ENCODE data around the gene TANGO6. TPM values are rescaled to one million over a fixed set of nuclear protein-coding genes. Genes with fewer than 3 reads are reported as not detected.

Gene TANGO6
- total RNA-seq, 6 experiments from 2014 or later = 10.9 to 15.5 (median 14.2) TPM

DNA sequence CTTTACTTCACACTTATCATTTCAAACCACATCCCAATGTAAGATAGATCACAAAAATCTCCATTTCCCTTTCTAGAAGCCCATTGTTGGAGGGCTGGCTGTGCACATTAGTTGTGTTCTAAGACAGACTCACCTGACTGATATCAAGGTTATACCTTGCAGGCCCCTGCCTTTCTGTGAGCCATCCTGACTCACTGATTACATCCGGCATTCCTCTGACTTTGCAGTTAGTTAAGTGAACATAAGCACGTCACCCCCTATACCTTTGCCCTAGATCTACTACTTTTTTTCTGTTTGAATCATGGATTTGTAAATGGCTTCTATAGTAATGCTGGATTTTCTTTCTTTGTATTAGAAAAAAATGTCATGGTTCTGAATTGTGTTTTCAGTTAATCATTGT lies 78.3 kb downstream of the TANGO6 start:
- no peaks in the 10 kb centered on the region for H3K27me3 ChIP-seq
- DNase-seq (no peak), ATAC-seq (peak in 1 of 4 donors; percentile 65)
- H3K36me3 ChIP-seq = peaks cover 0 to 11% (median 0%) of the 10 kb centered on the region in 4 donors
- H3K4me1 ChIP-seq = peaks cover 0 to 27% (median 12%) of the 10 kb centered on the region in 4 donors
- H3K4me3 ChIP-seq = no peak overlapping the region
- no peak overlapping the region for H3K27ac ChIP-seq
- WGBS (ENCODE audit: insufficient coverage, low coverage, low lambda C conversion rate, missing lambda C conversion rate) = 70% methylated on average over 2 of the region's 2 CpGs
- TF ChIP-seq POLR2A (IDR thresholded peaks at IDR 0.05) = no peak
- TF ChIP-seq, protein P1, sequence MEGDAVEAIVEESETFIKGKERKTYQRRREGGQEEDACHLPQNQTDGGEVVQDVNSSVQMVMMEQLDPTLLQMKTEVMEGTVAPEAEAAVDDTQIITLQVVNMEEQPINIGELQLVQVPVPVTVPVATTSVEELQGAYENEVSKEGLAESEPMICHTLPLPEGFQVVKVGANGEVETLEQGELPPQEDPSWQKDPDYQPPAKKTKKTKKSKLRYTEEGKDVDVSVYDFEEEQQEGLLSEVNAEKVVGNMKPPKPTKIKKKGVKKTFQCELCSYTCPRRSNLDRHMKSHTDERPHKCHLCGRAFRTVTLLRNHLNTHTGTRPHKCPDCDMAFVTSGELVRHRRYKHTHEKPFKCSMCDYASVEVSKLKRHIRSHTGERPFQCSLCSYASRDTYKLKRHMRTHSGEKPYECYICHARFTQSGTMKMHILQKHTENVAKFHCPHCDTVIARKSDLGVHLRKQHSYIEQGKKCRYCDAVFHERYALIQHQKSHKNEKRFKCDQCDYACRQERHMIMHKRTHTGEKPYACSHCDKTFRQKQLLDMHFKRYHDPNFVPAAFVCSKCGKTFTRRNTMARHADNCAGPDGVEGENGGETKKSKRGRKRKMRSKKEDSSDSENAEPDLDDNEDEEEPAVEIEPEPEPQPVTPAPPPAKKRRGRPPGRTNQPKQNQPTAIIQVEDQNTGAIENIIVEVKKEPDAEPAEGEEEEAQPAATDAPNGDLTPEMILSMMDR (IDR thresholded peaks at IDR 0.05) = no peak
- no peaks in the 10 kb centered on the region for H3K9me3 ChIP-seq
- intact Hi-C loops (cut with DNase I) = no loop called here

DNA sequence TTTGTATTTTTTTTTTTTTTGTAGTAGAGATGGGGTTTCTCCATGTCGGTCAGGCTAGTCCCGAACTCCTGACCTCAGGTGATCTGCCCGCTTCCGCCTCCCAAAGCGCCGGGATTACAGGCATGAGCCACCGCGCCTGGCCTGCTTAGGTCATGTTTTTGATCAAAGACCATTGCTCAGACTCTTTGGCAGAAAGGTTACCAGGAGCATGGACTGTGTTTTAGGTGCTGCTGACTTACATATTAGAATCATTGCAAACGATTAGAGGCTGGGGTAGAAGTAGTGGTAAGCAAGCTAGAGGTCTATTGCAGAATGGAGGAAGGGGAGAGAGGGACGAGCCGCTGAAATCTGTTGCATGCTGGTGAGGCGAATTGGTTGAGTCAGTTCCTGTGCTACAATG lies 79.8 kb downstream of the TANGO6 start:
- H3K4me3 ChIP-seq = no peak overlapping the region
- no peaks in the 10 kb centered on the region for H3K9me3 ChIP-seq
- DNase-seq (no peak), ATAC-seq (no peak)
- H3K27ac ChIP-seq = peak overlapping the region in 2 of 3 donors; percentile 1 to 75
- peaks cover 0 to 33% (median 14%) of the 10 kb centered on the region in 4 donors for H3K4me1 ChIP-seq
- WGBS (ENCODE audit: insufficient coverage, low coverage, low lambda C conversion rate, missing lambda C conversion rate) = 61% methylated on average over 10 of the region's 12 CpGs
- intact Hi-C loops (cut with DNase I) = no loop called here
- H3K27me3 ChIP-seq = no peaks in the 10 kb centered on the region
- H3K36me3 ChIP-seq = peaks cover 0 to 16% (median 0%) of the 10 kb centered on the region in 4 donors
- no peak for TF ChIP-seq POLR2A (IDR thresholded peaks at IDR 0.05)
- TF ChIP-seq, protein P1 (IDR thresholded peaks at IDR 0.05) = no peak

DNA sequence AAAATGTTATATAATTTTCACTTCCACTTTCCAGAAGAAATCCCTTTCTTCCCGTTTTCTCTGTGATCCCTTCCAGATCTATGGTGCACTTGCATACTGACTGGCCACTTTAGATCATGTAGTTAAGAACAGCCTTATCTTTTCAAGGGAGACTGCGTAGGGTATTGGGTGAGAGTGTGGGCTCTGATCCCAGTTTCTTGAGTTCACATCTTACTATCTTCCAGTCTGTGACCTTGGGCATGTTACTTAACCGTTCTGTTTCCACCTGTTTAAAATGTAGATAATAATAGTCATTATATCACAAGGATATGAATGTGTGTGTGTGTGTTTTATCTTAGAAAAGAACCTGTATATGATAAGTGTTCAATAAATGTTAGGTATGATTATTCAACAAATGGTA lies 83.7 kb downstream of the TANGO6 start:
- Histone ChIP-seq H3K36me3 (peaks cover 0 to 28% (median 1%) of the 10 kb centered on the region in 4 donors), H3K4me3 (no peak overlapping the region), H3K4me1 (peaks cover 0 to 33% (median 14%) of the 10 kb centered on the region in 4 donors), H3K27ac (peak overlapping the region in 1 of 3 donors; percentile 75), H3K27me3 (no peaks in the 10 kb centered on the region), H3K9me3 (no peaks in the 10 kb centered on the region)
- DNase-seq (no peak), ATAC-seq (peak in 2 of 4 donors; percentile 29 to 32)
- intact Hi-C loops (cut with DNase I) = no loop called here
- WGBS (ENCODE audit: insufficient coverage, low coverage, low lambda C conversion rate, missing lambda C conversion rate) = 39% methylated on average over 3 of the region's 3 CpGs
- TF ChIP-seq, protein P1 (IDR thresholded peaks at IDR 0.05) = no peak
- no peak for TF ChIP-seq POLR2A (IDR thresholded peaks at IDR 0.05)

DNA sequence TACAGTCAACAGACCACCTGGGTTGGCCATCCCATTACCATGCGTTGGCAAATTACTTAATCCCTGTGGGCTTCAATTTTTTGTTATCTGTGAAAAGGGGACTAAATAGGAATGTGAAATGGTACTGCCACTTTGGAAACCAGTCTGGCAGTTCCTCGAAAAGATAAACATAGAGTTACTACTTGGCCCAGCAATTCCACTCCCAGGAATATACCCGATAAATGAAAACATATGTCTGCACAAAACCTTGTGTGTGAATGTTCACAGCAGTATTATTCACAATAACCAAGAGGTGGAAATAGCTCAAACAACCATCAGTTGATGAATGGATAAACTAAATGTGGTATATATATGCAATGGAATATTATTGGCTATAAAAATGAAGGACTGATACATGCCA lies 87.9 kb downstream of the TANGO6 start:
- no peaks in the 10 kb centered on the region for H3K9me3 ChIP-seq
- H3K4me3 ChIP-seq = no peak overlapping the region
- no peaks in the 10 kb centered on the region for H3K27me3 ChIP-seq
- peaks cover 0 to 10% (median 5%) of the 10 kb centered on the region in 4 donors for H3K4me1 ChIP-seq
- TF ChIP-seq POLR2A (IDR thresholded peaks at IDR 0.05) = no peak
- TF ChIP-seq, protein P1 (IDR thresholded peaks at IDR 0.05) = no peak
- no peak for DNase-seq
- WGBS (ENCODE audit: insufficient coverage, low coverage, low lambda C conversion rate, missing lambda C conversion rate) = 94% methylated on average over 3 of the region's 3 CpGs
- intact Hi-C loops (cut with DNase I) = no loop called here
- no peak for ATAC-seq
- H3K36me3 ChIP-seq = peaks cover 0 to 33% (median 1%) of the 10 kb centered on the region in 4 donors
- no peak overlapping the region for H3K27ac ChIP-seq

DNA sequence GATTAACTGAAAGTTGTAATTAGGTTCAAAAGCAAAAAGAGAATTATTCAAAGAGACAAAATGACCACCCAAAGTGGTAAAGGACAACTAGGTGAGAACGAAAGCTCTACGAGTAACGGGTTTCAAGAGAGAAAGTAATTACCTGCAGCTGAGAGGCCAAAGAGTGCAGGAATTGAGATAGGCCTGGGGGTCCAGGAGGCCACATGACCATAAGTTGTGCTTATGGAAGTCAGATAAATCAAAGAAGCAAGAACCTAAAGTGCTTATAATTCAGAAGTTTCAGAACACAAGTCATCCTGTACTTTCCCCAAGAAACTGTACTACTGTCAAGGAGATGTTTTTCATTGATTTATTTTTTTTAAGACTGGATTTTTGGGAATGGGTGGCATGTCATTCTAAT lies 91.1 kb downstream of the TANGO6 start:
- no peaks in the 10 kb centered on the region for H3K27me3 ChIP-seq
- no peak overlapping the region for H3K4me3 ChIP-seq
- no peak for ATAC-seq
- WGBS (ENCODE audit: insufficient coverage, low coverage, low lambda C conversion rate, missing lambda C conversion rate) = 92% methylated on average over 3 of the region's 3 CpGs
- H3K9me3 ChIP-seq = no peaks in the 10 kb centered on the region
- no peak for DNase-seq
- H3K36me3 ChIP-seq = peaks cover 0 to 19% (median 1%) of the 10 kb centered on the region in 4 donors
- no peak overlapping the region for H3K27ac ChIP-seq
- intact Hi-C loops (cut with DNase I) = no loop called here
- TF ChIP-seq POLR2A (IDR thresholded peaks at IDR 0.05) = no peak
- TF ChIP-seq, protein P1 (IDR thresholded peaks at IDR 0.05) = no peak
- no peaks in the 10 kb centered on the region for H3K4me1 ChIP-seq
